GM12878 (cell line): ENCODE data around the gene MAX. TPM values are rescaled to one million over a fixed set of nuclear protein-coding genes. Genes with fewer than 3 reads are reported as not detected.

Experiments used
- ATAC-seq: fragments of 200-7000 bp; cut with Tn5 transposase; 3 replicates; pipeline ENCODE4 v1.9.1; 2020; ENCODE audit warnings: mild to moderate bottlenecking, moderate library complexity
- BruUV-seq: library from RNA; stranded (reverse); fragments of 400-500 nt; replicated peaks from 2 replicates; lab custom pipeline; 2021; lab: Mats Ljungman, UMichigan
- CTCF ChIA-PET: fragments of 300-600 bp; sonication (Branson Sonifier 250); formaldehyde crosslinking; extraction: SDS; loops from one replicate; lab custom pipeline; 2021; ENCODE audit warnings: inconsistent platforms; lab: Yijun Ruan, JAX
- POLR2A ChIA-PET: fragments of 350-600 bp; formaldehyde crosslinking; extraction: SDS; loops from one replicate; lab custom pipeline; 2021; ENCODE audit warnings: inconsistent platforms; lab: Charles Lee
- RAD21 ChIA-PET: fragments of 300-600 bp; sonication (Branson Sonifier 250); formaldehyde crosslinking; loops from one replicate; lab custom pipeline; 2023; ENCODE audit warnings: antibody characterized with exemption; ENCODE audit not compliant: unreplicated experiment; lab: Charles Lee
- SMC1A ChIA-PET: fragments of 300-600 bp; sonication (Branson Sonifier 250); formaldehyde crosslinking; loops from one replicate; lab custom pipeline; 2023; ENCODE audit not compliant: unreplicated experiment, uncharacterized antibody; lab: Charles Lee
- DNase-seq: peaks from one replicate; pipeline ENCODE4 v3.0.0-alpha.2; 2011; ENCODE audit warnings: low read depth, low spot score
- FAIRE-seq: peaks from 3 replicates; lab custom pipeline; 2011; peaks lifted over from hg19 to GRCh38; lab: Jason Lieb, UNC
- H2AFZ ChIP-seq: 2 replicates; pipeline ENCODE4 v1.6.0; 2011; ENCODE audit warnings: low read depth, low read length, control low read depth; ENCODE audit not compliant: control insufficient read depth
- H3K27ac ChIP-seq: 2 replicates; pipeline ENCODE4 v1.5.1; 2011; ENCODE audit warnings: control low read depth; ENCODE audit not compliant: control insufficient read depth, insufficient read depth
- H3K27me3 ChIP-seq, 2 experiments: replicated peaks in 1 of 2; 2 replicates each; pipeline versions ENCODE4 v1.6.0 to v1.6.1; 2011; ENCODE audit warnings: low read length in 1 of 2; ENCODE audit not compliant: control insufficient read depth in 2 of 2, insufficient read depth in 2 of 2
- H3K36me3 ChIP-seq, 2 experiments: 2 replicates each; pipeline ENCODE4 v1.5.1; 2011; ENCODE audit warnings: low read length in 1 of 2; ENCODE audit not compliant: control insufficient read depth in 2 of 2, insufficient read depth in 2 of 2
- H3K4me1 ChIP-seq: 2 replicates; pipeline ENCODE4 v1.6.1; 2011; ENCODE audit warnings: mild to moderate bottlenecking, low read length, moderate library complexity, mixed read lengths; ENCODE audit not compliant: control insufficient read depth, insufficient read depth
- H3K4me2 ChIP-seq: 2 replicates; pipeline ENCODE4 v1.6.0; 2011; ENCODE audit warnings: control low read depth; ENCODE audit not compliant: control insufficient read depth, insufficient read depth
- H3K4me3 ChIP-seq: fragments of 200-600 bp; sonication (generic); 2 replicates; pipeline ENCODE4 v1.5.1; 2016
- H3K79me2 ChIP-seq: 2 replicates; pipeline ENCODE4 v1.6.0; 2011; ENCODE audit warnings: low read length; ENCODE audit not compliant: control insufficient read depth, insufficient read depth
- H3K9ac ChIP-seq: 2 replicates; pipeline ENCODE4 v1.8.0; 2011; ENCODE audit warnings: low read length, control low read depth, mixed read lengths; ENCODE audit not compliant: control insufficient read depth, insufficient read depth
- H3K9me3 ChIP-seq: replicated peaks from 3 replicates; pipeline ENCODE4 v1.5.1; 2011; ENCODE audit warnings: mild to moderate bottlenecking, low read length; ENCODE audit not compliant: control insufficient read depth, insufficient read depth
- H4K20me1 ChIP-seq: 2 replicates; pipeline ENCODE4 v1.6.0; 2011; ENCODE audit not compliant: control insufficient read depth, insufficient read depth
- ATF3 ChIP-seq: IDR thresholded peaks from 2 replicates; pipeline ENCODE4 v1.6.1; 2011; ENCODE audit warnings: low read depth, mild to moderate bottlenecking, low read length, moderate library complexity, borderline replicate concordance; ENCODE audit errors: extremely low read depth
- ATF7 ChIP-seq: fragments of 450-650 bp; IDR thresholded peaks from 2 replicates; pipeline ENCODE4 v1.6.1; 2016; ENCODE audit warnings: low read depth, mild to moderate bottlenecking
- BHLHE40 ChIP-seq, 2 experiments: fragments of 450-650 bp in 1 of 2; IDR thresholded peaks; 2 replicates each; pipeline ENCODE4 v1.6.1; 2011 to 2017; ENCODE audit warnings: low read depth in 2 of 2, borderline replicate concordance in 1 of 2, improper control_type of control experiment in 1 of 2, low read length in 1 of 2, mild to moderate bottlenecking in 1 of 2
- KAT2A ChIP-seq: conservative IDR thresholded peaks from 2 replicates; pipeline ENCODE4 v1.6.1; 2011; ENCODE audit warnings: low read depth, low read length; ENCODE audit not compliant: control insufficient read depth
- MTA3 ChIP-seq: IDR thresholded peaks from 2 replicates; pipeline ENCODE4 v1.6.1; 2012; ENCODE audit warnings: low read length, inconsistent platforms, borderline replicate concordance
- RAD51 ChIP-seq: fragments of 450-650 bp; IDR thresholded peaks from 2 replicates; pipeline ENCODE4 v1.6.1; 2016; ENCODE audit warnings: moderate library complexity, mild to moderate bottlenecking, inconsistent platforms
- RUNX3 ChIP-seq: IDR thresholded peaks from 2 replicates; pipeline ENCODE4 v1.6.1; 2012; ENCODE audit warnings: low read length, inconsistent platforms
- WGBS: methylation state at CpG from one replicate; pipeline ENCODE4 v1.1.6; 2016; ENCODE audit warnings: low lambda C conversion rate; ENCODE audit not compliant: insufficient replicate concordance, insufficient coverage; ENCODE audit errors: missing lambda C conversion rate; 5-methylcytosine and 5-hydroxymethylcytosine counted together
- in situ Hi-C: fragments of 300-500 bp; cut with MboI; formaldehyde crosslinking; loops from 9 replicates; pipeline ENCODE4 v1.14.3; 2018; ENCODE audit warnings: mixed read lengths
- intact Hi-C: fragments of 100-400 bp; cut with micrococcal nuclease; formaldehyde crosslinking; loops from one replicate; pipeline ENCODE4 v1.14.2; 2022; ENCODE audit not compliant: unreplicated experiment
- polyA plus RNA-seq, 11 experiments: library from polyadenylated mRNA; depleted of rRNA in 4 of 11; unstranded in 6 of 11; stranded (reverse) in 5 of 11; fragments of >200 nt; fragmentation: Nextera tagmentation in 4 of 11; fragmentation: Illumina TruSeq in 1 of 11; extraction: Ambion mirVana in 4 of 11; extraction: Trizol in 1 of 11; gene quantifications; 1 replicate in 1 of 11; 2 replicates in 10 of 11; pipeline versions ENCODE4 v1.2.1 to v1.2.3, GENCODE V29; 2011 to 2016; ENCODE audit warnings: inconsistent platforms in 2 of 11, missing spikeins in 2 of 11, low read depth in 1 of 11
- total RNA-seq, 4 experiments: library from RNA; depleted of rRNA in 3 of 4; stranded (reverse); fragments of >200 nt in 3 of 4; fragmentation: Illumina TruSeq in 1 of 4; extraction: Trizol in 1 of 4; gene quantifications; 2 replicates each; pipeline versions ENCODE4 v1.2.1 to v1.2.3, GENCODE V29; 2013 to 2021

The MAX gene
- total and polyA plus RNA-seq, 10 of the 15 experiments (the other 5 are each of a cell fraction or from before 2014, with no cell fraction given) = 21.5 to 122 (median 67.5) TPM

GRCh38 chr14:65100922-65101541 is 1.3 kb downstream of the MAX start:
- ChIA-PET CTCF (interaction anchor here (0.7 kb wide), 1 partner anchor 80 kb away, joined by 3 read pairs; no protein-coding TSS in a partner anchor), POLR2A (no interaction called here), SMC1A (interaction anchor here (1.4 kb wide), 1 partner anchor 115 kb away, joined by 4 read pairs; the partner anchor contains the start of gene FNTB), RAD21 (interaction anchor here (1.6 kb wide), 1 partner anchor 114 kb away, joined by 6 read pairs; the partner anchor contains the start of gene FNTB)
- in situ Hi-C loops (no loop called here), intact Hi-C loops (loop anchor here (5.0 kb wide), 1 partner anchor 114 kb away; the partner anchor contains the start of gene FNTB)
- H3K4me1 ChIP-seq = peaks cover 9% of the 10 kb centered on the region
- TSS peak; percentile 67 for BruUV-seq
- WGBS = under 1% methylated on average over 6 of the region's 6 CpGs
- DNase-seq = no peak
- peak overlapping the region; percentile 66 for H3K4me2 ChIP-seq
- TF ChIP-seq BHLHE40 (IDR thresholded peaks at IDR 0.05; ENCODE audit: borderline replicate concordance in 1 of 2, low read depth in 2 of 2, low read length in 1 of 2) = peak in 1 of 2 experiments; percentile 28; a peak in 1 of 4 replicates
- TF ChIP-seq ATF7 = peak; percentile 32; the same call in 1 of the 2 replicates
- TF ChIP-seq RAD51 = peak; percentile 87
- peak; percentile 9; the same call in 1 of the 2 replicates for TF ChIP-seq RUNX3
- TF ChIP-seq MTA3 = no peak
- TF ChIP-seq ATF3 = 0 out of 2 replicates have a peak, but pooled peaks have one; percentile 1
- no peak for TF ChIP-seq KAT2A
- H3K79me2 ChIP-seq = peaks cover 59% of the 10 kb centered on the region
- no peaks in the 10 kb centered on the region for H3K27me3 ChIP-seq
- peak overlapping the region; percentile 51; the same call in 1 of the 2 replicates for H3K27ac ChIP-seq
- no peak for FAIRE-seq
- H4K20me1 ChIP-seq = no peaks in the 10 kb centered on the region
- H3K4me3 ChIP-seq = peak overlapping the region; percentile 91
- no peak overlapping the region; the same call in 1 of the 2 replicates for H2AFZ ChIP-seq
- ATAC-seq = no peak
- H3K9ac ChIP-seq = peak overlapping the region; percentile 43
- H3K9me3 ChIP-seq = no peaks in the 10 kb centered on the region
- peaks cover 0 to 6% of the 10 kb centered on the region in 2 experiments; a peak in 1 of 4 replicates for H3K36me3 ChIP-seq
